Stimulated activated naive CD8-positive, alpha-beta T cell treated with anti-CD3 and anti-CD28 coated beads, Interleukin-15, amount 100 ng/mL, for 72 hours (primary cell): ENCODE results near the gene SLC38A2.
"Not testable (repeated sequence)": the region's sequence is repeated elsewhere in the genome, so short reads cannot be mapped to it uniquely, and the experiment has no call there.

ENCODE experiments used
- ATAC-seq: fragments of 150-1000 bp; cut with Tn5 transposase; 2 replicates; pipeline ENCODE4 v1.10.0; 2021; ENCODE audit warnings: mild to moderate bottlenecking, moderate library complexity
- DNase-seq, 2 donors: peaks; one replicate each; pipeline ENCODE4 v3.0.0; 2021 to 2022
- H3K27ac Mint-ChIP-seq, 2 donors: one replicate each; pipeline ENCODE4 v1.8.0; 2022; ENCODE audit warnings: mild to moderate bottlenecking in 2 of 2, mixed read lengths in 2 of 2, moderate library complexity in 2 of 2
- H3K27me3 Mint-ChIP-seq: one replicate; pipeline ENCODE4 v1.8.0; 2022; ENCODE audit warnings: mixed read lengths
- H3K4me1 Mint-ChIP-seq: one replicate; pipeline ENCODE4 v1.8.0; 2022; ENCODE audit warnings: mild to moderate bottlenecking, mixed read lengths
- H3K4me3 Mint-ChIP-seq, 2 donors: one replicate each; pipeline ENCODE4 v1.8.0; 2022; ENCODE audit warnings: mild to moderate bottlenecking in 2 of 2, mixed read lengths in 2 of 2, moderate library complexity in 1 of 2
- H3K9me3 Mint-ChIP-seq, 2 donors: one replicate each; pipeline ENCODE4 v1.8.0; 2022; ENCODE audit warnings: mixed read lengths in 2 of 2

SLC38A2 gene

DNA sequence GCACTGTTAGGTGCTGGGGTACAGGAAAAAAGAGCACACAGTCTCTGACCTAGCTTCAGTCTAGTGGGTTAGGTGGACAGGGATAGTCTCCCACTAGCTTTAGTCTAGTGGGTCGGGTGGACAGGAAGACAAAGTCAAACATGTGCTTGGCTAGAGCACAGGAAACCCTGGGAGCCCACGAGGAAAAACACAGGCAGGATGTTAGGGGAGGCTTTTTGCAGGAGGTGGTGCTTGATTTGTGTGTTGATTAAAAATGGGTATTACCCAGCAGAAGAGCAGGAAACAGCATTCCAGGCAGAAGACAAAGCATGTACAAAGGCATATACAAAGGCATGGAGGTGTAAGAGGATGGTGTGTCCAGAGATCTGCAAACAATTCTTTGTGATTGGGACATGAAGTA is 23.3 kb downstream of the SLC38A2 start:
- DNase-seq (no peak), ATAC-seq (no peak)
- Mint-ChIP-seq H3K4me1 (peaks cover 15% of the 10 kb centered on the region), H3K27ac (no peak overlapping the region), H3K9me3 (peaks cover 0 to 4% of the 10 kb centered on the region in 2 donors), H3K4me3 (no peak overlapping the region), H3K27me3 (no peaks in the 10 kb centered on the region)

DNA sequence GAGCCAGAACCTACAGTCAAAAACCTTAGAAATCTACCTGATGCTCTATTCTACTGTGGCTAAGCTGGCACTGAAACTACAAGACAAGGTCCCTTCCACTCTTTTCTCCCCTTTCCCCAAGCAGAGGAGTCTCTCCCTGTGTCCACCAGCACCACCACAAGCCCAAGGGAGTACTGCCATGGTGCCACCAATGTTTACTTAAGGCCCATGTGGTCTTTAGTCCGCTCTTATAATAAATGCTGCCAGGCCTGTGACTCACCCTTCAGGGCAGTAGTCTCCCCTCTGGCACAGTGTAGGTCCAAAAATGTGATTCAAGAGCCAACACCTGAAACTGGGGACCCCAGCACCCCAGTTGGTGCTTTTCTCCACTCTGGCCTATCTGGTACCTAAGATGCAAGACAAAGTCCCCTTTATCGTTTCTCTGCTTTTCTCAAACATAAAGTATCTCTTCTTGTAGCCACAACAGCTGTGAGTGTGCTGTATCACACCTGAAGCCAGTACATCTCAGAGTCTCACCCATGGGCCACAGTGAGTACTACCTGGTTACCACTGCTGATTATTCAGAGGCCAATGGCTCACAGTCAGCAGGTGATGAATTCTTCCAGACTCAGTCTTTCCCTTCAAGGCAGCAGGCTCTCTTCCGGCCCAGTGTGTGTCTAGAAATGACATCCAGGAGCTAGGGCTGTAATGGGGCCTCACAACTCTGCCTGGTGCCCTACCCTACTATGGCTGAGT is 29.3 kb downstream of the SLC38A2 start:
- no peak for ATAC-seq
- H3K4me1 Mint-ChIP-seq, result peaks cover 11% of the 10 kb centered on the region
- DNase-seq, result no peak
- H3K27me3 Mint-ChIP-seq, result peaks cover 10% of the 10 kb centered on the region
- H3K27ac Mint-ChIP-seq, result peak overlapping the region in 1 of 2 donors; percentile 20
- H3K4me3 Mint-ChIP-seq, result no peak overlapping the region
- no peaks in the 10 kb centered on the region for H3K9me3 Mint-ChIP-seq

- Mint-ChIP-seq H3K27ac (peak overlapping the region; percentile 28 to 76), H3K4me3 (no peak overlapping the region), H3K27me3 (peaks cover 10% of the 10 kb centered on the region), H3K9me3 (no peaks in the 10 kb centered on the region), H3K4me1 (peaks cover 11% of the 10 kb centered on the region)
- ATAC-seq (peak; percentile 87), DNase-seq (peak in 1 of 2 donors; percentile 29)
These were observed 30.0 kb downstream of the SLC38A2 start for GRCh38 chr12:46342562-46343033.

DNA sequence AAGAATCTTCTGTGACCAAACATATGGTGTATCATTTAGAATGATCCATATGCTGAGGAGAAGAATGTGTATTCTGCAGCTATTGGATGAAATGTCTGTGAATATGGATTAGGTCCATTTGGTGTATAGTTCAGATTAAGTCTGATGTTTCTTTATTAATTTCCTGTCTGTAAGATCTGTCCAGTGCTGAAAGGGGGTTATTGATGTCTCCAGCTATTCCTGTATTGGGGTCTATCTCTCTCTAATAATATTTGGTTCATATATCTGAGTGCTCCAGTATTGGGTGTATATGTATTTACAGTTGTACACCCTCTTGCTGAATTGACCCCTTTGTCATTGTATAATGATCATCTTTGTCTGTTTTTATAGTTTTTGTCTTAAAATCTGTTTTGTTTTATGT is 33.5 kb downstream of the SLC38A2 start:
- no peak overlapping the region for H3K27ac Mint-ChIP-seq
- H3K4me3 Mint-ChIP-seq, result no peak overlapping the region
- peaks cover 10% of the 10 kb centered on the region for H3K27me3 Mint-ChIP-seq
- no peak for DNase-seq
- peaks cover 6 to 11% of the 10 kb centered on the region in 2 donors for H3K9me3 Mint-ChIP-seq
- H3K4me1 Mint-ChIP-seq, result peaks cover 11% of the 10 kb centered on the region
- no peak for ATAC-seq

DNA sequence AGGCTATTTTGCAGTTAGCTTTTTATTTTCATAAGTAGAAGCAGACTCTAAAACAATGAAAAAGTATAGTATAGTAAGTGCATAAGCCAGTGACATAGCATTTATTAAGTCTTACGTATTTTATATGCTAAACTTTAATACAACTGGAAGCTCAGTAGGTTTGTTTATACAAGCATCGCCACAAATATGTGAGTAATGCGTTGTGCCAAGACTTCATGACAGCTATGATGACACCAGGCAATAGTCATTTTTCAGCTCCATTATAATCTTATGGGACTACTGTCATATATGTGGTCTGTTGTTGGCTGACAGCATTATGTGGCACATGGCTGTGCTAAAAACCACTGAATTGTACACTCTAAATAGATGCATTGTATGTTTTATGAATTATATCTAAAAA is 40.3 kb downstream of the SLC38A2 start:
- no peak for DNase-seq
- peaks cover 34 to 41% of the 10 kb centered on the region in 2 donors for H3K9me3 Mint-ChIP-seq
- H3K4me1 Mint-ChIP-seq, result no peaks in the 10 kb centered on the region
- no peak overlapping the region for H3K27ac Mint-ChIP-seq
- no peak for ATAC-seq
- H3K4me3 Mint-ChIP-seq, result no peak overlapping the region
- H3K27me3 Mint-ChIP-seq, result no peaks in the 10 kb centered on the region

DNA sequence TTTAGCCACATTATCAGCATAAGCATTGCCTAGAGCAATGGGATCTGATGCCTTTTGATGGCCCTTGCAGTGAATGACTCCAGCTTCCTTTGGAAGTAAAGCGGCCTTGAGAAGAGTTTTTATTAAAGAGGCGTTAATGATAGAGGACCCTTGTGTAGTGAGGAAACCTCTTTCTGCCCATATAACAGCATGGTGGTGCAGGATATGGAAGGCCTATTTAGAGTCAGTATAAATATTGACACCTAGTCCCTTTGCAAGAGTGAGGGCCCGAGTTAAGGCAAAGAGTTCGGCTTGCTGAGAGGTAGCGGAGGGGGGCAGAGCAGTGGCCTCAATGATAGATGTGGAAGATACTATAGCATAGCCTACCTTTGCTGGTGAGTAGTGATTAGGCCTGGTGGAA is 47.5 kb downstream of the SLC38A2 start:
- H3K27me3 Mint-ChIP-seq, H3K4me3 Mint-ChIP-seq, H3K27ac Mint-ChIP-seq, ATAC-seq, DNase-seq, H3K4me1 Mint-ChIP-seq: not testable (repeated sequence)
- H3K9me3 Mint-ChIP-seq, result peaks cover 19 to 21% of the 10 kb centered on the region in 2 donors

DNA sequence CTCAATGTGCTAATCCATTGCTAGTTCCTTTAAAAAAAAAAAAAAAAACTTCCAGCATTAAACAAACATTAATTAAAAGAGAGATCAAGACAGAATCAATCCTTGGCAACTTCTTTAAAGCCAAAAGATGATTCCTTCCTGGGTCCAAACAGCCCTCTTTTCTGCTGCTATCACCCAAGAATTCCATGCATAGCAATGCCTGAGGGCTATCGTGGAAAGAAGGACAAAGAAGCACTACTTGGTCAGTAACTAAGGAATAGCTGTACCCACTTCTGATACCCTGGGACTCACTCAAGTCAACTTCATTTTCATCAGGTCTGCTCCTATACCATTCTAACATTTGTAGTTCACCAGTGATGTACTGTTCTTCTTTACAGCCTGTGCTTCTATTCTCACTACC is 51.8 kb downstream of the SLC38A2 start:
- Mint-ChIP-seq H3K4me1 (no peaks in the 10 kb centered on the region), H3K4me3 (no peak overlapping the region), H3K9me3 (peaks cover 0 to 7% of the 10 kb centered on the region in 2 donors), H3K27me3 (no peaks in the 10 kb centered on the region), H3K27ac (no peak overlapping the region)
- ATAC-seq (no peak), DNase-seq (no peak)

GRCh38 chr12:46318037-46318436 is 54.5 kb downstream of the SLC38A2 start:
- DNase-seq (no peak), ATAC-seq (no peak)
- Mint-ChIP-seq H3K27ac (no peak overlapping the region), H3K4me3 (no peak overlapping the region), H3K27me3 (no peaks in the 10 kb centered on the region), H3K4me1 (no peaks in the 10 kb centered on the region), H3K9me3 (peaks cover 0 to 7% of the 10 kb centered on the region in 2 donors)
